T47D (cell line): ENCODE results near the gene LIMS2.

Experiments used
- DNase-seq, 2 experiments: peaks; one replicate each; pipeline versions ENCODE4 v3.0.0 to v3.0.0-alpha.2; 2011 to 2012; ENCODE audit warnings: low read depth in 1 of 2, low spot score in 1 of 2
- JUND ChIP-seq: IDR thresholded peaks from 2 replicates; pipeline ENCODE4 v1.6.1; 2012; ENCODE audit warnings: low read depth
- in situ Hi-C: cut with HindIII; loops from 2 replicates; pipeline ENCODE4 v1.10.0; 2016; ENCODE audit warnings: low sequenced_read_pairs, low pct_unique_long_range_greater_than_20kb

Gene LIMS2

GRCh38 chr2:127664895-127665225, 10.5 kb downstream of the LIMS2 start:
- no peak for DNase-seq
- TF ChIP-seq JUND = no peak
- in situ Hi-C loops = no loop called here

DNA sequence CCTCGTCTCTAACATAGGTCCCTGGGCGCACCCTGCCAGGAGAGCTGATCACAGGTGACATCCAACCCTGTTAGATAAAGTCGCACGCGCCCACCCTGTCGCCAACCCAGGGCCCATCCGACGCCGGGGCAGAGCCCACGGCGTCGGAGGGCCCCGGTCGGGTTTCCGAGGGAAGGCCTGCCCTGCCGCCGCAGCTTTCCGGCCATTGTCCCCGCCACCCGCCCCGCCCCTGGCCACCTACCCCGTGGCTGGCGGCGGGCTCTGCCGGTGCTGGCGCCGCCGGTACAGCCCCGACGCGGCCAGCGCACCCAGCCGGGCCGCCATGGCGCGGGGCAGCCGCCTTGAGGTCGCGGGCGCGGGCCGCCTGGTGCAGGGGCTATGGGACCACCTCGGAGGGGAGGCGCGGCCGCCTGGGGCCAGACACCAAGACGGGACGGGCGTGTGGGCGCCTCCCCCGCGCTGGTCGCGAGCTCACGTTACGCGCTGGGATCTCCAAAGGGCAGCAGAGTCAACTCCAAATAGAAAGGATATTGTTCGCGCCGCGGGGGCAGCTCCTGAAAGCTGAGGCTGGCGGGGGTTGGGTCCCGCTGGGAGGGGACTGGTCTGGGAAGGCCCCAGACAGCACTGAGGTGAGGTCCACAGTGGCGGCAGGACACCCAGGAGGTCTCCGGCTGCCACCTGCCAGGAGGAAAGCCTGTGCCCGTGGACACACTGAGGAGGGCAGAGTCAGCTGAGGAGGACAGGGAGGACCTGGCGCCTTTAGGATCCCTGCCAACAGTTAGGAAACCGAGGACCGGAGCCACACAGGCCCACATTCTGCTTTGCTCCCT, 11.1 kb downstream of the LIMS2 start:
- no peak for TF ChIP-seq JUND
- no peak for DNase-seq
- in situ Hi-C loops = no loop called here

- no peak for DNase-seq
- no peak for TF ChIP-seq JUND
- in situ Hi-C loops = no loop called here
These were observed 11.7 kb downstream of the LIMS2 start for GRCh38 chr2:127663566-127664064.

DNA sequence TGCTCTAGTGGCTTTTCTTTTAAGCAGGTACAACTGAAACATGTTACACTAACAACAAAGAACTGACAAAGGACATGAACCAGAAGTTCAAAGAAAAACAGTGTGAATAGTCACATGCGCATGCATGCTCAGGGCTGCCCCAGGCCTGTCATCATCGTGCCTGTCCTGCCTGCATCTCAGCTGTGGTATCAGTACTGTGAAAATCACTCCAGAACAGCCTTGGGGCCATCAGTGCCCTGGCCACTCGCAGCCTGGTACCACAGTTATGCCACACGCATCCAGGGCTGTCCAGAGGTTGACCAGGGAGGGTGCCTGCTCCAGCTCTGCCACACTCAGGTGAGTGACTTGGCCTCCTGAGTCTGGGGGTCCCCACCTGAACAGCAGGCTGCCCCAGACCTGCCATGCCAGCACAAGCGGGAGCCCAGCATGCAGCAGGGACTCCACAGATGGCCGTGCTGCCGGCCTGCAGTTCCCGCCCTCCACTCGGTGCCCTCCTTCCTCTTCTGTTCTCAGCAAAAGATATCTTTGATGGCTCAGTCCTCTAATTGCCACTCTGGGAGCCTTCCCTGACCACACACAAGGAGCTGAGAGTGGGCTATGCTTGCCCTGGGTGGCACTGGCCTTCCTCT, 12.3 kb downstream of the LIMS2 start:
- in situ Hi-C loops = no loop called here
- TF ChIP-seq JUND = no peak
- DNase-seq = no peak

DNA sequence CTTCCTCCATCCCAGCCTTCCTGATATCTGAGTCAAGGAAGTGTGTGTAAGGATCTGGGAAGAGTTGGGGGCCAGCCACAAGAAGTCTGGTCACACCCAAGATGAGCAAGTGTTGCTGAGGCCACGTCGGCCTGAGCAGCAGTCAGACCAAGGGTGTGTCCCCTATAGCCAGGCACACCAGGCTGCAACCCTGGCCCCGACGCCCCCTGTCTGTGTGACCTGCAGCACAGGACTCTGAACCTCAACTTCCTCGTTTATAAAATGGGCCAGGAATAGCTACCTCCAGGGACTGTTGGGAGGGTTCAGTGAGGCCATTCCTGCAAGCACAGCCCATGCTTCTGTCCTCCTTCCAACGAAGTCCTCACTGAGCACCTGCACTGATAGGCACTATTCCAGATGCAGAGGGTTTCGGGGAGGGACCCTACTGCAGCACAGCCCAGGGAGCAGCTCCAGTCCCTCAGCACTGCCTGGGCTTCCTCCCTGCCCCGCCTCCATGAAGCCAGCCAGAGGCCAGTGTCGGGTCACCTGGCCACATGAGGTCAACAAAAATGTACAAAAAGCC, 13.3 kb downstream of the LIMS2 start:
- no peak for DNase-seq
- TF ChIP-seq JUND = no peak
- in situ Hi-C loops = no loop called here

DNA sequence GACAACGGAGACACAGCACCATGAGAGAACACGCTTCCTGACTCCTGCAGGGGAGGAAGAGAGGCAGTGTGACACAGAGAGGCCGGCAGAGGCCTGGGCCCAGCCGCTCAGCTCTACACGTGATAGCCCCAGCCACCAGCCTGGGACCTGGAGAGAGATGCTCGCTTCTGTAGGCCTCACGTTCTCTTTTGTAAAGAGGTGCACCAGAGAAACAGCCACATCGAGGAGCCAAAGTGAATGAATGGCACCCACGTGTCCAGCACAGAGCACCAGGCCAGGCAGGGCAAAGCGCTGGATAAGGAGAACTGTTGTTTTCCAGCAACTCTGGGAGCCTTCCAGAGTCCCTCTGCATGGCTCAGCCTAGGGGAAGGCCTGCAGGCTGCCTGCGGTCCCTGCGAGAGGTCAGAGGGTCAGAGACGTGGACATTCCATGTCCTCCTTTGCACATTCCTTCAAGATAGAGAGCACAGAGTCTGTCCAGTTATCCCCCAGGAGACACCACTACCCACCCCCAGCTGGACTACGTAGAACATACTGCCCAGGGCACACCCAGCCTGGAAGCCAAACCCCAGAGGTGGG, 14.2 kb downstream of the LIMS2 start:
- no peak for DNase-seq
- TF ChIP-seq JUND = no peak
- in situ Hi-C loops = no loop called here

- in situ Hi-C loops = no loop called here
- no peak for DNase-seq
- TF ChIP-seq JUND = no peak
These were observed 15.1 kb downstream of the LIMS2 start for GRCh38 chr2:127660291-127660578.

DNA sequence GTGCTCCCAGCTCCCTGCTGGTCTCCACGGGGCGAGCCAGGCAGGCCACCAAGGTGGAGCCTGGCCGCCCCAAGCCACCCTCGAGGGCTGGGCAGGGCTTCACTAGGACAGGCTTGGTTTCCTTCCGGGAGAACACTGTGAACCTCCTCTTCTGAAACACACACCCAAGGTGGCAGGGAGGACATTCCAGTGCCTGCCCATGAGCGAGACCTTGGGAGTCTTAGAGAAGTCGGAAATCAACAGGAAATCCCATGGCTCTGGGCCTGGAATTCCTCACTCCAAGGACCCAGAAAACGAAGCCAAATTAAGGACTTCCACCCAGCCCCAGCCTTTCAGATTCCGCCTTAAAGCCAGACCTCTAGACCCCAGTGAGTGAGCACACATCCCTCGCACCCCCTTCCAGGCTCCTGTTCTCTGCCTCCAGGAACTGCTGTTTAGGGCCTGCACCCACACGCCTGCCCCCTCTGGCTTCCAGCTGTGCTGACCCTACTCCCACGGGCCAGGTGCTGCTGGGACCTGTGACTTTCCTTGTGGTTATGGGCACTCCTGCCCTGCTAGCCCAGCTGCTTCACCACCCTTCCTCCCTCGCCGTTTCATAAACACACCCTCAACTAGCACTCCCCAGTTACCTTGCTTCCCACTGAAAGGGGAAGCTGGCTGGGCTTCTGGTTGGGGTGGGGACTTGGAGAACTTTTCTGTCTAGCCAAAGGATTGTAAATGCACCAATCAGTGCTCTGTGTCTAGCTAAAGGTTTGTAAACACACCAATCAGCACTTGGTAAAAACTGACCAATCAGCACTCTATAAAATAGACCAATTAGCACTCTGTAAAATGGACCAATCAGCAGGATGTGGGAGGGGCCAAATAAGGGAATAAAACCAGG, 15.7 kb downstream of the LIMS2 start:
- in situ Hi-C loops = no loop called here
- no peak for DNase-seq
- no peak for TF ChIP-seq JUND

DNA sequence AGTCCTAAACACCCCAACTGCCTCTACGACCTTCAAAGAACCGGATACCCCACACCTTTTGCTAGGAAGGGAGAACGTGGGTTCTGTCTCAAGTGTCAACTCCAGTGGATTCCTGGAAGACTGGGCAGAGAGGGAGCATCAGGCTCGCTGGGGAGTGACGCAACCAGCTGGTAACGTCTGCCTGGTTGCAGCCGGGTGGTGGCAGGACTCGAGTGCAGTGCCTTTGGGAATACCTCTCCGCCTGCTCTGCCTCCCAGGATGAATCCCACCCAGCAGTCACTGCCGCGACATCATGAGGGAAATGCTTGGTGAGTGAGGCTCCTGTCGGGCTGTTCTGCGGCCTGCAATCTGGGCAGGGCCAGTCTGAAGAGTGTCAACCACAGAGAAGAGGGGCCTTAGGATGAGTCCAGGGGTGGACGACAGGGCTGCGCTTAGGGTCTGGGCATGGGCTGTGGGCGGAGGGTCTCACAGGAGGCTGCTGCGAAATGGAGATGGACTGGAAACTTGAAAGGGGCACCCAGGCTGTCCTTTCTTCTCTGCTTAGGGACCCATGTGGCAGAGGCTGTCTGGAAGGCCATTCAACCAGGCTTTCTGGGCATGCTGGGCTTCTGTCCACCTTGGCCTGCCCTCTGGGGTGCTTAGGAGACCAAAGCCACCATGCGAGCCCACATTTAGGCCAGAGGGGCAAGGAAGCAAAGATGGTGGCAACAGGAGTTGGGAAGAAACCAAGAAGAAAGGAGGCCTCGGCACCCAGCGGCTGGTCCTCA, 16.5 kb downstream of the LIMS2 start:
- in situ Hi-C loops = no loop called here
- TF ChIP-seq JUND = no peak
- DNase-seq = no peak

DNA sequence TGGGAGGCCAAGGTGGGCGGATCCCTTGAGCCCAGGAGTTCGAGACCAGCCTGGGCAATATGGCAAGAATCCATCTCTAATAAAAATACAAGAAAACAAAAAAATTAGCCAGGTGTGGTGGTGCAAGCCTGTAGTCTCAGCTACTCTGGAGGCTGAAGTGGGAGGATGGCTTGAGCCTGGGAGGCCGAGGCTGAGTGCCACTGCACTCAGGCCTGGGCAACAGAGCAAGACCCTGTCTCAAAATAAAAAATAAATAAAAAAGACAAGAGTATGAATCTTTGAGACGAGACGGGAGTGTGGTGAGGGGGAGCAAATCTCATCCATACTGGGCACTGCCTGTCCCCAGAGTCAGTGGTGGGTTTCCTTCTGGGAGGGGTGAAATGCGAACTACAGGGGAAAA, 17.2 kb downstream of the LIMS2 start:
- no peak for DNase-seq
- in situ Hi-C loops = no loop called here
- no peak for TF ChIP-seq JUND

DNA sequence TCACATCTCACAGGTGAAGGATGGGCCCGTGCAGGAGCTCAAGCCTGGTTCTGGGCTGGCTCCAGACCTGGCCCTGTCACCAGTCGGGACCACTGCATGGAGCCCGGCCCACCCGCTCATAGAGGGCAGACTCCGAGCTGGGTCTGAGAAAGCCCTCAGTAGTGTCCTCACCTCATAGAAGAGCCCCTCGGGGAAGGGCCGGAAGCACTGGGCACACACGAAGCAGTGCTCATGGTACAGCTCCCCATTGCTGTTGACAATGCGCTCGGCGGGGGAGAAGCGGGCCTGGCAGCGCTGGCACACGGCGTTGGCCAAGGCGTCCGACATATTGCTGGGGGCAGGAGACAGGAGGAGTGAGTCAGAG, 18.1 kb downstream of the LIMS2 start:
- in situ Hi-C loops = no loop called here
- TF ChIP-seq JUND = no peak
- DNase-seq = no peak
